Spinal cord (tissue), 10 donors: ENCODE measurements around the gene B4GALNT4. TPM values are rescaled to one million over a fixed set of nuclear protein-coding genes. Genes with fewer than 3 reads are reported as not detected.
"Not testable (repeated sequence)": the region's sequence is repeated elsewhere in the genome, so short reads cannot be mapped to it uniquely, and the experiment has no call there.

ENCODE experiments used
- DNase-seq, 6 donors: peaks; one replicate each; pipeline versions ENCODE4 v3.0.0 to v3.0.0-alpha.2; 2013 to 2015; ENCODE audit warnings: low spot score in 6 of 6, low read depth in 4 of 6
- H3K27ac ChIP-seq: one replicate; pipeline ENCODE4 v1.5.1; 2013; ENCODE audit warnings: low read depth, low read length, control low read depth
- H3K27me3 ChIP-seq: one replicate; pipeline ENCODE4 v1.6.1; 2013; ENCODE audit warnings: low read length; ENCODE audit not compliant: control insufficient read depth, insufficient read depth
- H3K36me3 ChIP-seq: one replicate; pipeline ENCODE4 v1.6.1; 2013; ENCODE audit warnings: low read length; ENCODE audit not compliant: control insufficient read depth, insufficient read depth
- H3K4me1 ChIP-seq: one replicate; pipeline ENCODE4 v1.6.1; 2013; ENCODE audit warnings: low read length; ENCODE audit not compliant: control insufficient read depth, insufficient read depth
- H3K4me3 ChIP-seq: one replicate; pipeline ENCODE4 v1.5.1; 2013; ENCODE audit warnings: low read depth, low read length, control low read depth
- H3K9me3 ChIP-seq: one replicate; pipeline ENCODE4 v1.6.1; 2013; ENCODE audit warnings: low read length; ENCODE audit not compliant: control insufficient read depth, insufficient read depth
- WGBS: methylation state at CpG from one replicate; pipeline ENCODE4 v1.1.5; 2013; ENCODE audit warnings: missing lambda C conversion rate; ENCODE audit not compliant: insufficient coverage; 5-methylcytosine and 5-hydroxymethylcytosine counted together
- polyA plus RNA-seq, 2 donors: library from polyadenylated mRNA; unstranded; fragments of 120-200 nt; gene quantifications; one replicate each; pipeline ENCODE4 v1.2.1, GENCODE V29; 2013; ENCODE audit not compliant: insufficient read length in 2 of 2
- total RNA-seq, 2 donors: library from RNA; depleted of rRNA in 1 of 2; stranded (reverse); fragments of 120-200 nt in 1 of 2; fragments of >200 nt in 1 of 2; gene quantifications; one replicate each; pipeline versions ENCODE4 v1.2.3 to v1.2.4, GENCODE V29; 2013 to 2014
- donor health status: healthy.

Gene B4GALNT4
- total and polyA plus RNA-seq, 4 donors: 27.0 to 192 (median 124) TPM

- no peak for DNase-seq
- Histone ChIP-seq H3K36me3 (no peaks in the 10 kb centered on the region), H3K4me3 (no peak overlapping the region), H3K27me3 (peaks cover 54% of the 10 kb centered on the region), H3K4me1 (peaks cover 16% of the 10 kb centered on the region), H3K27ac (no peak overlapping the region), H3K9me3 (no peaks in the 10 kb centered on the region)
- 80% methylated on average over 20 of the region's 20 CpGs for WGBS
Observed at GRCh38 chr11:419248-420005, 50.1 kb downstream of the B4GALNT4 start.

- Histone ChIP-seq H3K4me3 (no peak overlapping the region), H3K27ac (no peak overlapping the region), H3K4me1 (peaks cover 16% of the 10 kb centered on the region), H3K27me3 (peaks cover 51% of the 10 kb centered on the region), H3K9me3 (no peaks in the 10 kb centered on the region), H3K36me3 (no peaks in the 10 kb centered on the region)
- no peak for DNase-seq
- WGBS: 45% methylated on average over 71 of the region's 71 CpGs
Observed at GRCh38 chr11:420054-420910, 51.0 kb downstream of the B4GALNT4 start.

DNA sequence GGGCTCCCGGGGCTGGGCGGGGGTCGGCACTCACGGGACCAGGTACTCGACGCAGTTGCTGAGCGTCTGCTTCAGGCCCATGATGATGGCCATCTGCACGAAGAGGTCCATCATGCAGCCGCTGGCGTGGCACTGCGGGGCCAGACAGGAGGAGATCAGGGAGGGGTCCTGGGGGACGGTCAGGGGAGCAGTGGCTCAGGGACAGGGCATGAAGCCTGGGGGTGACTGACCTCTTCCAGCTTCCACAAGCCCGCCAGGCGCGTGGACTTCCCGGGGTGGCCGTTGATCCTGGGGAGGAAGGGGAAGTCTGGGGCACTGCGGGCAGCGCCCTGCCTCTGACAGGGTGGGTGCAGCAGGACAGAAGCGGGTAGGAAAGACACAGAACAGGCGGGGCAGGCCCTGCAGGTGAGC is 51.6 kb downstream of the B4GALNT4 start:
- Histone ChIP-seq H3K27me3 (peaks cover 46% of the 10 kb centered on the region), H3K27ac (no peak overlapping the region), H3K36me3 (no peaks in the 10 kb centered on the region), H3K4me1 (peaks cover 12% of the 10 kb centered on the region), H3K4me3 (no peak overlapping the region), H3K9me3 (no peaks in the 10 kb centered on the region)
- WGBS: 85% methylated on average over 21 of the region's 21 CpGs
- no peak for DNase-seq

DNA sequence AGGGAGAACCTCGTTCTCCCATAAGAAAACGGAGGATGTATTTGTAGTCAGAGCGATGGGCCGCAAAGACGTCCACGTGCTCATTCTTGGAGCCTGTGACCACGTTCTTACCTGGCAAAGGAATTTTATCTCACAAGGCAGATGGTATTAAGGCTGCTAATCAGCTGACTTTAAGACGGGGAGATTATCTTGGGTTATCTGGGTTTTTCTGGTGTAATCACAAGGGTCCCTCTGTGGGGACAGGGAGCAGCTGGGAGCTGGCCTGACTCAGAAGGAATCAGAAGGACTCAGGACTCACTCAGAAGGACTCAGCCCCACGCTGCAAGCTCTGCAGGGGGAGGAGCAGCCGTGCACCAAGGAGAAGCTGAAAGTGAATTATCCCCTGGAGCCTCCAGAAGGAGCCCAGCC is 53.0 kb downstream of the B4GALNT4 start:
- peaks cover 3% of the 10 kb centered on the region for H3K4me1 ChIP-seq
- no peak for DNase-seq
- H3K27me3 ChIP-seq: peaks cover 45% of the 10 kb centered on the region
- WGBS: 72% methylated on average over 10 of the region's 10 CpGs
- H3K9me3 ChIP-seq: no peaks in the 10 kb centered on the region
- H3K36me3 ChIP-seq: no peaks in the 10 kb centered on the region
- H3K27ac ChIP-seq: no peak overlapping the region
- no peak overlapping the region for H3K4me3 ChIP-seq

DNA sequence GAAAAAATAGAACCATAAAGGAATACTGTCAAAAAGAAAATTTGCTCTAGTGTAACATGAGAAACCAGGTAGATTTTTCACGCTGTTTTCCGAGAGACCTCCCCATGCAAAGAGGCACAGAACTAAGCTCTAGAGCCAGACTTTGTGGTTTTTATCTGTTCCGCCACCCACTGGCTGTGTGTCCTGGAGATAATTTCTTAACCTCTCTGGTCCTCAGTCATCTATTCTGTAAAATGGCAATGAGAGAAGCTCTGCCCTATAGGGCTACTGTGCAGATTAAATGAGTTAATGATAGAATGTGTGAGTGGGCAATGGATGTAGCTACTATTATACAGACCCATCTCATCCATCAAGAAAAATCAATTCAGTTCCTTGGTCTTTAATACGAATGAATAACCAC is 54.9 kb downstream of the B4GALNT4 start:
- H3K27ac ChIP-seq: no peak overlapping the region
- peaks cover 29% of the 10 kb centered on the region for H3K27me3 ChIP-seq
- H3K4me1 ChIP-seq: peaks cover 3% of the 10 kb centered on the region
- H3K4me3 ChIP-seq: no peak overlapping the region
- H3K36me3 ChIP-seq: no peaks in the 10 kb centered on the region
- no peak for DNase-seq
- whole genome bisulfite sequencing: 100% methylated on average over 2 of the region's 4 CpGs
- no peaks in the 10 kb centered on the region for H3K9me3 ChIP-seq

GRCh38 chr11:424766-425165 is 55.5 kb downstream of the B4GALNT4 start:
- not testable (repeated sequence) for H3K36me3 ChIP-seq, H3K27ac ChIP-seq, H3K9me3 ChIP-seq, H3K4me1 ChIP-seq, DNase-seq, H3K4me3 ChIP-seq
- peaks cover 25% of the 10 kb centered on the region for H3K27me3 ChIP-seq
- WGBS: 22% methylated on average over 30 of the region's 45 CpGs

- no peak overlapping the region for H3K27ac ChIP-seq
- H3K27me3 ChIP-seq: peaks cover 19% of the 10 kb centered on the region
- no peaks in the 10 kb centered on the region for H3K9me3 ChIP-seq
- no peaks in the 10 kb centered on the region for H3K36me3 ChIP-seq
- peak in 1 of 6 donors; percentile 5 for DNase-seq
- no peaks in the 10 kb centered on the region for H3K4me1 ChIP-seq
- WGBS: no CpG with 5 or more reads among the region's 4 CpGs
- no peak overlapping the region for H3K4me3 ChIP-seq
Observed at GRCh38 chr11:425301-425700, 56.0 kb downstream of the B4GALNT4 start.

DNA sequence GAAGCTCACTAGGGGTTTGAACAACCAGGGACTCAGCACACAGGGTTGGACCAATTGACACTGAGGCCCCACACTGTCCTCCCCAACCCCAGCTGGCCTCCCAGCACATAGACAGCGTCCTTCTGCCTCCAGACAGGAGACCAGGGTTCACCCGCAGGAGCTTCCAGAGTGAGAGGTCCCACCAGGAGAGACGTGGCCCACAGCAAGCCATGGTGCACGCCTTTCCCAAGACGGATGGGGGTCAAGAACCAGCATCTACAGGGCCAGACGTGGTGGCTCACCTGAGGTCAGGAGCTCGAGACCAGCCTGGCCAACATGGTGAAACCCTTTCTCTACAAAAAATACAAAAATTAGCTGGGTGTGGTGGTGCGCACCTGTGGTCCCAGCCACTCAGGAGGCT is 57.6 kb downstream of the B4GALNT4 start:
- no peak overlapping the region for H3K4me3 ChIP-seq
- no peak overlapping the region for H3K27ac ChIP-seq
- H3K27me3 ChIP-seq: peaks cover 17% of the 10 kb centered on the region
- 84% methylated on average over 8 of the region's 8 CpGs for WGBS
- no peak for DNase-seq
- no peaks in the 10 kb centered on the region for H3K36me3 ChIP-seq
- H3K4me1 ChIP-seq: no peaks in the 10 kb centered on the region
- no peaks in the 10 kb centered on the region for H3K9me3 ChIP-seq

DNA sequence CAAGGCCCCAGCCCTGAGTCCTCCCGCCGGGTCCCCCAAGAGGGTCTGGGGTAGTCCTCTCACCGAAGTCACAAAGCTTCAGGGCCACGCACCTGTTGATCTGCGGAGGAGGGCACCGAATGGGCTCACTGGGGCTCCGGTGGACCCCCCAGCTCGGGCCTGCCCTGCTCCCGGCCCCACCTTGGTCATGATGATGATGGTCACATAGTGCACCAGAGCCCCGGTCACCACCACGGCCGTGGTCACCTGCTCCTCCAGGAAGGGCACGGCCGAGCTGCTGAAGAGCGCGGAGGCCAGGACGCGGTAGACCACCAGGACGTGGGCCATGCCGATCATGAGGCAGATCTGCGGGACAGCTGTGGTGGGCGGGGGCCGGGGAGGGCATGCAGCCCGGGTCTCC is 59.0 kb downstream of the B4GALNT4 start:
- 91% methylated on average over 24 of the region's 24 CpGs for WGBS
- H3K4me3 ChIP-seq: no peak overlapping the region
- H3K27ac ChIP-seq: no peak overlapping the region
- DNase-seq: no peak
- no peaks in the 10 kb centered on the region for H3K4me1 ChIP-seq
- no peaks in the 10 kb centered on the region for H3K9me3 ChIP-seq
- H3K36me3 ChIP-seq: no peaks in the 10 kb centered on the region
- H3K27me3 ChIP-seq: peaks cover 17% of the 10 kb centered on the region
